GM12873 (cell line): ENCODE data around the gene WNT7A.

ENCODE experiments used
- CTCF ChIP-seq: IDR thresholded peaks from 2 replicates; pipeline ENCODE4 v1.5.1; 2012; ENCODE audit warnings: low read depth, mild to moderate bottlenecking, moderate library complexity, low read length, control low read depth; ENCODE audit not compliant: insufficient read depth; ENCODE audit errors: missing control alignments

Gene WNT7A

GRCh38 chr3:13888576-13888975 is 8.7 kb upstream of the WNT7A start:
- no peak for TF ChIP-seq CTCF

GRCh38 chr3:13887495-13888300 is 7.8 kb upstream of the WNT7A start:
- no peak for TF ChIP-seq CTCF

- TF ChIP-seq CTCF = no peak
Observed at GRCh38 chr3:13886593-13887129, 6.8 kb upstream of the WNT7A start.

GRCh38 chr3:13885704-13886010 is 5.8 kb upstream of the WNT7A start:
- no peak for TF ChIP-seq CTCF

- peak; percentile 87 for TF ChIP-seq CTCF
Observed at GRCh38 chr3:13884851-13885703, 5.2 kb upstream of the WNT7A start.

- no peak for TF ChIP-seq CTCF
Observed at GRCh38 chr3:13883681-13884080, 3.8 kb upstream of the WNT7A start.

GRCh38 chr3:13882876-13883275 is 3.0 kb upstream of the WNT7A start:
- TF ChIP-seq CTCF = no peak
